Measurements from ENCODE around the gene NPIPB8.
A peak's percentile ranks its signal among the peaks of the same experiment; 100 is the strongest.
"Not testable (repeated sequence)": the region's sequence is repeated elsewhere in the genome, so short reads cannot be mapped to it uniquely, and the experiment has no call there.

The NPIPB8 gene

DNA sequence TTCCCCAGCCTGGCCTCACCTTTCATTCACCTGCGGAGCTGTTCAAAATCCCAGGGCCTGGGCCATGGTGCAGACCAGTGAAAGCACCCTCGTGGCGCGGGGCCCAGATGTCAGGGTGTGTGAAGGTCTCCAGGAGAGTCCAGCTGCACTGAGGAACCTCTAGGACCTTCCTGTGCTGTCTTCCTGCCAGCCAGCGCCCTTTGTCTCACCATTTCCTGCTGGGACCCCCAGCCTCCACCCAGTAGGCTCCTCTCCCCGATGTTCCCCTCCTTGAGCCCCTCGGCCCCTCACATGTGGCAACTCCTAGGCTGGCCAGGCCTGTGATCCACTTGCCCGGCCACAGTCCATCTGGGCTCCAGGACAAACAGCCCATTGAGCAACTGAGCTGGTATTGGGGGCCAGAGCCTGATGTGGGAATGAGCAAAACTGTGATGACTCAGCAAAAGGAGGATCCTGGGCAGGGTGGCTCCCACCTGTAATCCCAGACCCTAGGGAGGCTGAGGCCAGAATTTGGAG, 41.7 kb upstream of the NPIPB8 start:
- TF ChIP-seq, protein P1, sequence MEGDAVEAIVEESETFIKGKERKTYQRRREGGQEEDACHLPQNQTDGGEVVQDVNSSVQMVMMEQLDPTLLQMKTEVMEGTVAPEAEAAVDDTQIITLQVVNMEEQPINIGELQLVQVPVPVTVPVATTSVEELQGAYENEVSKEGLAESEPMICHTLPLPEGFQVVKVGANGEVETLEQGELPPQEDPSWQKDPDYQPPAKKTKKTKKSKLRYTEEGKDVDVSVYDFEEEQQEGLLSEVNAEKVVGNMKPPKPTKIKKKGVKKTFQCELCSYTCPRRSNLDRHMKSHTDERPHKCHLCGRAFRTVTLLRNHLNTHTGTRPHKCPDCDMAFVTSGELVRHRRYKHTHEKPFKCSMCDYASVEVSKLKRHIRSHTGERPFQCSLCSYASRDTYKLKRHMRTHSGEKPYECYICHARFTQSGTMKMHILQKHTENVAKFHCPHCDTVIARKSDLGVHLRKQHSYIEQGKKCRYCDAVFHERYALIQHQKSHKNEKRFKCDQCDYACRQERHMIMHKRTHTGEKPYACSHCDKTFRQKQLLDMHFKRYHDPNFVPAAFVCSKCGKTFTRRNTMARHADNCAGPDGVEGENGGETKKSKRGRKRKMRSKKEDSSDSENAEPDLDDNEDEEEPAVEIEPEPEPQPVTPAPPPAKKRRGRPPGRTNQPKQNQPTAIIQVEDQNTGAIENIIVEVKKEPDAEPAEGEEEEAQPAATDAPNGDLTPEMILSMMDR (IDR thresholded peaks at IDR 0.05; ENCODE audit: insufficient read depth, low read depth, low read length, missing control alignments), result no peak
- no peak overlapping the region for H3K4me3 ChIP-seq (ENCODE audit: low read length)
- no peak for DNase-seq (ENCODE audit: low read depth)

DNA sequence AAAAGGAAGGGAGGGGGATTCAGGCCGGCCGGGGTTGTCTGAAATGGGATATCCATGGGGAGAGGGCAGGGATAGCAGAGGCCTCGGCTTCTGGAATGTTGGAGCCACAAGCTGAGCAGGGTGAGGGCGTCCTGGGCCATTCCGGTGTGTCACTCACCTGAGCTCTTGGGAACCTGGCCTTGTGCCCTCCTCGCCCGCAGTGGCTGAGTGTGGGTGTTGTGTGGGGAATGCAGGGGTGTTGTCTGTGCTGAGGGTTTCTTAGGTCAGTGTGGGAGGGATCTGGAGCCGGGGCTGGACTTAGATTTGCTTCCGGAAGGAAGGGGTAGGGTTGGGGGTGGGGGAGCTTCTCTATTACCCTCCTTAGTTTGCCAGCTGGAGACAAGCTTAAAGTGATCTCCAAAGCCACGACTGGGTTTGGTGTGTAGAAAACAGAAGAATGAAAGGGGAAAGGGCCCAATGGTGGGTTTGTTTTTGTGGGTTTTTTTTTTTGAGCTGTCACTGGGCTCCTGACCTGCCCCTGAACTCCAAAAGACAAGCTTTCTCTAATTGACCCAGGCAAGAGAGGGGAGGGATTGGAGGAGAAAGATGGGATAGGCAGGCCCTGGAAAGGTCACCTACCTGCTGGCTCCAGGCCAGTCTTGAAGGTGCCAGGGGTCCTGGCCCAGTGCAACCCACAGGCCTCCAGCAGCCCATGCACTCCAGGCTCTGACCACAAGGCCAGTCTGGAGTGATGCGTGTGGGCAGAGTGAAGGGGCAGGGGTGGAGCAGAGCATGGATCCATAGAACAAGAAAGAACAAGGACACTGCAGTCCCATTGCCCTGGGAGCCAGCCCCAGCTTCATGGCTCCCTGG, 40.8 kb upstream of the NPIPB8 start, which contains the start of gene SULT1A2:
Gene SULT1A2, minus strand, starts transcription at position 211 of the 852 bp plus-strand sequence. CDS start 1,120 bp downstream, outside the sequence.
- TF ChIP-seq, protein P1 (IDR thresholded peaks at IDR 0.05; ENCODE audit: insufficient read depth, low read depth, low read length, missing control alignments), result no peak
- no peak within 1 kb of the TSS for H3K4me3 ChIP-seq (ENCODE audit: low read length)
- DNase-seq (ENCODE audit: low read depth), result peak; percentile 49

DNA sequence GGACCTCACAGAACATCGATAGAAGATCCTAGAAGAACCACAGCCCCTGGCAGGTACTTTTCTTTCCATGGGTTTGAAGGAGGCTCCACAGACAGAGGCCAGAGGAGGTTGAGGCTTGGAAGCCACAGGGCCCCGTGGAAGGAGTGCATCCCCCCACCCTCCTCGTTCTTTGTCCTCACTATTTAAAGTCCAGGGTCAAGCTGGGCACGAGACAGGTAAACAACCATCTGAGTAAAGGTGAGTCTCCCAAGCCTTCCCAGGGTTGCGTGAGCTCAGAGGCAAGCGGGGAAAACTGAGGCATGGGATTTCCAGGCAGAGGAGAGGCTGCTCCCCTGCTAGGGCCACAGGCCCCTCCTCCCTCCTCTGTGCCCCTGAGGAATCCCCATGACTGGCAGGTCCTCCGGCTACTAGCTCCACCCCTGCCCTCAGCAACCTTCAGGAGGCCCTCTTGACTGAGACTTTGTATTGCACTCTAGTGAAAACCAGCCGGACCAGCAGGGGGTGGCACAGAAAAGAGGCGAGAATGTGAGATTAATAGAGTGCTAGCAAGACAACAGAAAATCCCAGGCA, 40.1 kb upstream of the NPIPB8 start:
- TF ChIP-seq, protein P1 (IDR thresholded peaks at IDR 0.05; ENCODE audit: insufficient read depth, low read depth, low read length, missing control alignments), result no peak
- DNase-seq (ENCODE audit: low read depth), result no peak
- H3K4me3 ChIP-seq (ENCODE audit: low read length), result no peak overlapping the region

DNA sequence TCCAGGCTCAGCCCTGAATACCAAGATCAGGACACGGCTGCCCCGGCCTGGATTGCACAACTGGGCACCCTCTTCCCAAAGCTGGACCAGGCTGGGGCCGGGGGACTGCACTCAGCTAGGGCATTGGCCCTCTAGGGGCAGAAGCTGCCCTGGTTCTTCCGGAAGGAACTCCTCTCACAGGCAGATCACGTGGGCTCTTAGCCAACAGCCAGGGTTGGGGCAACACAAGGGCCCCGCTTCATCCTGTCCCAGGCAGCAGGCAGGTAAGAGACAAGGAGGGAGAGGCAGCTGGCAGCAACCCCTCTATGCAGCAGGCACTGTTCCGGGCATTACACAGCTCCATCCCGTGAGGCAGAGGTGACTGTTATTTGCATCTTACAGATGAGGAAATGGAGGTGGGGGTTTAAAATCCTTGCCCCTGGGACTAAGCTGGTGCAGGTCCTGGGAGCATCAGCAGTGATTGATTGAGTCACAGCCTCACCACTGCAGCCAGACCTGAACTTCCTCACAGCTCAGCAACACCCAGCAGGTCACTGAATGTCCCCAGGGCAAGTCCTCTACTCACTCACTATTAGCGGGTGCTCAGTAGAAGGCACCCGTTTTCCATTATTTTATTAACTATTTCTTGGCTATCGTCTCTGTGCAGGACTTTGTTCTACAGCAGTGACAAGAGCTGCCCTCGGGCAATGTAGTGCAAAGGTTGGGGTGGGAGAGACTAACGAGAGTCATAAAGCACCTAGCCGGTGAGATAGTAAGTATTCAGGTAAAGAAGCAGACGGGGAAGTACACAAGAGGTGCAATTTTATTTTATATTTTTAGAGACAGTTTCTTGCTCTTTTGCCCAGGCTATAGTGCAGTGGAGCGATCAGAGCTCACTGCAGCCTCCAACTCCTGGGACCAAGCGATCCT, 38.2 kb upstream of the NPIPB8 start:
- DNase-seq (ENCODE audit: low read depth); H3K4me3 ChIP-seq (ENCODE audit: low read length): not testable (repeated sequence)

DNA sequence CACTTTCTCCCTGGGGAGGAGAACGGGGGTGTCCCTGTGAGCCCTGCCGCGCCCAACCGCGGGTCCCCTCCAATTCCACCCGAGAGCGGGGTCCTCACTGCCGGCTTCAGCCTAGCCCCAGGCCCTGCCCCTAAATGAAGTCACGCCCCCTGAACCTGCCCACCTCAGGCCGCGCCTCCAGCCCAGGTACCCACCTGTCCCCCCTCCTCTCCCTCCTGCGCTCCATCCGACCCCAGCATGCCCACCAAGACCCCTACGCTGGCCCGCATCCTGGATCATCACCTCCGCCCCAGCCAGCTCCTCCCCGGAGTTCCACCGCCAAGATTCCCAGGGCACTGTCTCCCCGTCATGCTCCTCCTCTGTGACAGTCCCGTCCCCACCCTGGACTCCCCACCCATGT, 36.9 kb upstream of the NPIPB8 start:
- not testable (repeated sequence) for DNase-seq (ENCODE audit: low read depth); H3K4me3 ChIP-seq (ENCODE audit: low read length)

DNA sequence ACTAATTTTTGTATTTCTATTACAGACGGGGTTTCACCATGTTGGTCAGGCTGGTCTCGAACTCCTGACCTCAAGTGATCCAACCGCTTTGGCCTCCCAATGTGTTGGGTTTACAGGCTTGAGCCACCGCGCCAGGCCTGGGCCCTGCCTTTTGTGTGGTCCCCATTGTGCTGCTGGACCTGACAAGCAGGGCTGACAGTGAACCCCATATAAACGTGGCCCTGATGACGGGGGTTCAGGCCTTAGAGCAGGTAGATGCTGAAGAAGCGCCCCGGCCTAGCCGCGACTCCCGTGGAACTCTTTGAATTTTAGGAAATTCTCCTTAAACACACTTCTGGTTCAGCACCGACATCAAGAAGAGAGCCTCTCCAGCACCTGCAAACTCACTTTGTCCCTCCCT, 36.3 kb upstream of the NPIPB8 start:
- not testable (repeated sequence) for H3K4me3 ChIP-seq (ENCODE audit: low read length)

DNA sequence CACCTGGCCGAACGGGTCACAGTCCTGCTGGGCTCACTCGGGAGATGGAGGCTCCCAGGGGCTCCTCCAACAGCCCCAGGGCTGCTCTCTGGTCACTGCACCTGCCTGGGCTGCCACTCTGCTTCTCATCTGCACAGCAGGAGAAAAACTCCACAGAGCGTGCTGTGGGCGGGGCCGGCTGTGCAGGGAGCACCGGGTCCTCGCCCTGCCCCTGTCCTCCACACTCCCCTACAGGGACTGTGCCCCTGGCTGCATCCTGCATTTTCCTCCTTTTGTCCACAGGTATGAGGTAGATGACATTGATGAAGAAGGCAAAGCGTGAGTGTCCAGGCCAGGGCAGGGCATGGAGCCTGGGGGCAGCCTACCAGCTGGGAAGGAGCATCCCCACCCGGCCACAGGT, 35.8 kb upstream of the NPIPB8 start:
- not testable (repeated sequence) for DNase-seq (ENCODE audit: low read depth)

More for the DNA sequence above, 36.3 kb upstream of the NPIPB8 start:
- DNase-seq (ENCODE audit: low read depth), result not testable (repeated sequence)

DNA sequence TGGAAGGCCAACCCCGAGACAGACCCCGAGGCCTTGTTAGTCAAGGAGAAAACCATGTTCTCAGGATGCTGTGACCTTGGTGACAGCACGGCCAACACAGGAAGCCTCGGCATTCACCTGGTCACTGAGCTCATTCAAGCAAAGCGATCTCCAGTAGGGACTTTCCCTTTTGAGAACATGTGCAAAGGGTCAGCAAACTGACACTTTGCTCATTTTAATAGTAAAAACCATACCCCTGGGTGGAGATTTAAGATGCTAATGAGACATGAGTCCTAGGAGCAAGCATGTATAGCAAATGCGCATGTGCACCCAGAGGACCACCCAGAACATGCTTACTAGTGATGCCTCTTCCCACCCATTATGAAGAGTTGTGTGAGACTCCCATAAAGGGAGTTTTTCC, 35.3 kb upstream of the NPIPB8 start:
- TF ChIP-seq, protein P1 (IDR thresholded peaks at IDR 0.05; ENCODE audit: insufficient read depth, low read depth, low read length, missing control alignments), result no peak
- no peak for DNase-seq (ENCODE audit: low read depth)
- H3K4me3 ChIP-seq (ENCODE audit: low read length), result no peak overlapping the region

More for the DNA sequence above, 35.8 kb upstream of the NPIPB8 start:
- not testable (repeated sequence) for H3K4me3 ChIP-seq (ENCODE audit: low read length)

Data from epithelial cell of esophagus (primary cell).